Esophagus squamous epithelium (tissue), 5 donors: ENCODE measurements around the gene MTFP1. TPM values are rescaled to one million over a fixed set of nuclear protein-coding genes. Genes with fewer than 3 reads are reported as not detected.
"Not testable (repeated sequence)": the region's sequence is repeated elsewhere in the genome, so short reads cannot be mapped to it uniquely, and the experiment has no call there.

Experiments
- DNase-seq: peaks from one replicate; lab custom pipeline; 2025; lab: John Stamatoyannopoulos, UW
- H3K27ac ChIP-seq, 4 donors: fragments of 200-600 bp; sonication (generic); one replicate each; pipeline ENCODE4 v1.5.1; 2016 to 2019; ENCODE audit warnings: mild to moderate bottlenecking in 1 of 4
- H3K27me3 ChIP-seq, 4 donors: fragments of 200-600 bp; sonication (generic); 1 replicate in 3 of 4; 2 replicates in 1 of 4; pipeline versions ENCODE4 v1.5.1 to v1.6.0; 2017 to 2021; ENCODE audit warnings: antibody characterized with exemption in 1 of 4
- H3K36me3 ChIP-seq, 3 donors: fragments of 200-600 bp; sonication (generic); one replicate each; pipeline ENCODE4 v1.5.1; 2016 to 2019
- H3K4me1 ChIP-seq, 3 donors: fragments of 200-600 bp; sonication (generic); one replicate each; pipeline ENCODE4 v1.5.1; 2017 to 2019
- H3K4me3 ChIP-seq, 4 donors: fragments of 200-600 bp; sonication (generic); 1 replicate in 3 of 4; 2 replicates in 1 of 4; pipeline ENCODE4 v1.5.1; 2016 to 2019; ENCODE audit warnings: mild to moderate bottlenecking in 2 of 4, moderate library complexity in 1 of 4
- H3K9me3 ChIP-seq, 3 donors: fragments of 200-600 bp; sonication (generic); one replicate each; pipeline ENCODE4 v1.5.1; 2016 to 2019
- POLR2A ChIP-seq, 4 donors: fragments of 450-650 bp; IDR thresholded peaks; one replicate each; pipeline ENCODE4 v1.6.1; 2017; ENCODE audit warnings: antibody characterized with exemption in 4 of 4, mild to moderate bottlenecking in 4 of 4, moderate library complexity in 3 of 4
- WGBS, 2 donors: methylation state at CpG; one replicate each; pipeline ENCODE4 v1.1.5; 2018; 5-methylcytosine and 5-hydroxymethylcytosine counted together
- intact Hi-C: fragments of 100-400 bp; cut with DNase I; formaldehyde crosslinking; loops from one replicate; pipeline ENCODE4 v1.15.0; 2022
- total RNA-seq, 4 donors: library from RNA; depleted of rRNA; stranded (reverse); fragments of >200 nt; gene quantifications; one replicate each; pipeline ENCODE4 v1.1.0, GENCODE V29; 2016
- TF ChIP-seq, protein P1 (sequence below), 6 experiments: fragments of 450-650 bp in 4 of 6; fragments of 200-600 bp in 2 of 6; sonication (generic) in 2 of 6; IDR thresholded peaks; one replicate each; pipeline ENCODE4 v1.5.1; 2016 to 2019; ENCODE audit warnings: antibody characterized with exemption in 6 of 6, mild to moderate bottlenecking in 4 of 6, moderate library complexity in 4 of 6
- donor health status: DM: yes; HTN: yes; CAD: no.

Gene MTFP1
- total RNA-seq, 4 donors from 2014 or later: 15.9 to 21.2 (median 19.0) TPM

GRCh38 chr22:30397656-30398635 is 27.6 kb upstream of the MTFP1 start:
- Histone ChIP-seq H3K4me1 (peaks cover 20 to 61% (median 24%) of the 10 kb centered on the region in 3 donors), H3K27me3 (peaks cover 0 to 20% (median 0%) of the 10 kb centered on the region in 4 donors), H3K27ac (peak overlapping the region; percentile 71 to 85 (median 84)), H3K36me3 (peaks cover 0 to 22% (median 0%) of the 10 kb centered on the region in 3 donors), H3K4me3 (peak overlapping the region; percentile 61 to 89 (median 72)), H3K9me3 (no peaks in the 10 kb centered on the region)
- DNase-seq: no peak
- TF ChIP-seq, protein P1, sequence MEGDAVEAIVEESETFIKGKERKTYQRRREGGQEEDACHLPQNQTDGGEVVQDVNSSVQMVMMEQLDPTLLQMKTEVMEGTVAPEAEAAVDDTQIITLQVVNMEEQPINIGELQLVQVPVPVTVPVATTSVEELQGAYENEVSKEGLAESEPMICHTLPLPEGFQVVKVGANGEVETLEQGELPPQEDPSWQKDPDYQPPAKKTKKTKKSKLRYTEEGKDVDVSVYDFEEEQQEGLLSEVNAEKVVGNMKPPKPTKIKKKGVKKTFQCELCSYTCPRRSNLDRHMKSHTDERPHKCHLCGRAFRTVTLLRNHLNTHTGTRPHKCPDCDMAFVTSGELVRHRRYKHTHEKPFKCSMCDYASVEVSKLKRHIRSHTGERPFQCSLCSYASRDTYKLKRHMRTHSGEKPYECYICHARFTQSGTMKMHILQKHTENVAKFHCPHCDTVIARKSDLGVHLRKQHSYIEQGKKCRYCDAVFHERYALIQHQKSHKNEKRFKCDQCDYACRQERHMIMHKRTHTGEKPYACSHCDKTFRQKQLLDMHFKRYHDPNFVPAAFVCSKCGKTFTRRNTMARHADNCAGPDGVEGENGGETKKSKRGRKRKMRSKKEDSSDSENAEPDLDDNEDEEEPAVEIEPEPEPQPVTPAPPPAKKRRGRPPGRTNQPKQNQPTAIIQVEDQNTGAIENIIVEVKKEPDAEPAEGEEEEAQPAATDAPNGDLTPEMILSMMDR (IDR thresholded peaks at IDR 0.05): no peak
- no peak for TF ChIP-seq POLR2A (IDR thresholded peaks at IDR 0.05)
- intact Hi-C loops: no loop called here
- 75% methylated on average over 1 of the region's 11 CpGs for WGBS, 2 donors

- WGBS, 2 donors: 56 to 60% methylated on average over 17 to 23 of the region's 25 CpGs
- no peak for TF ChIP-seq POLR2A (IDR thresholded peaks at IDR 0.05)
- TF ChIP-seq, protein P1 (IDR thresholded peaks at IDR 0.05): no peak
- Histone ChIP-seq H3K36me3 (peaks cover 0 to 27% (median 0%) of the 10 kb centered on the region in 3 donors), H3K27ac (peak overlapping the region; percentile 54 to 85 (median 77)), H3K27me3 (peaks cover 0 to 20% (median 0%) of the 10 kb centered on the region in 4 donors), H3K9me3 (no peaks in the 10 kb centered on the region), H3K4me1 (peaks cover 20 to 55% (median 24%) of the 10 kb centered on the region in 3 donors), H3K4me3 (peak overlapping the region in 3 of 4 donors; percentile 61 to 72 (median 72))
- intact Hi-C loops: no loop called here
- no peak for DNase-seq
Observed at GRCh38 chr22:30398685-30399680, 26.6 kb upstream of the MTFP1 start.

DNA sequence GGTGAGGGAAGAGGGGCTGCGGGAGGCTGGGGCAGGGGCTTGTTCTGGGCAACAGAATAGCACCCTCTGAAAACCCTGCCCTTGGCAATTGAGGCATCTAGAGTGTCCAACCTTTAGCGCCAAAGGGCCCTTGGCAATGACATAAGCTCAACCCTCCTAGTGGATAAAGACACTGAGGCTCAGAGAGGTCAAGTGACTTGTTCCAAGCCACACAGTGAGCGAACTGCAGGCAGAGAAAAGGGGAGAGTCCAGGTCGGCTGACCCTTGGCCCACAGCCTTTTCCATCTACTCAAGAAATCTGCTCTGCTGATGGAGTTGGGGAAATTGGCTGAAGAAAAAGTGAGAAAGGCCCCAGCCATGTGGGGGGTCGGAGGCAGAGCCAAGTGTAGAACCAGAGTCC is 25.9 kb upstream of the MTFP1 start:
- H3K27me3 ChIP-seq: peaks cover 0 to 20% (median 0%) of the 10 kb centered on the region in 4 donors
- intact Hi-C loops: no loop called here
- H3K4me3 ChIP-seq: no peak overlapping the region
- DNase-seq: no peak
- WGBS, 2 donors: 72 to 90% methylated on average over 2 to 3 of the region's 5 CpGs
- H3K27ac ChIP-seq: peak overlapping the region in 3 of 4 donors; percentile 54 to 62 (median 54)
- H3K4me1 ChIP-seq: peaks cover 20 to 55% (median 24%) of the 10 kb centered on the region in 3 donors
- no peaks in the 10 kb centered on the region for H3K9me3 ChIP-seq
- H3K36me3 ChIP-seq: peaks cover 0 to 34% (median 0%) of the 10 kb centered on the region in 3 donors
- TF ChIP-seq, protein P1 (IDR thresholded peaks at IDR 0.05): no peak
- TF ChIP-seq POLR2A (IDR thresholded peaks at IDR 0.05): no peak

DNA sequence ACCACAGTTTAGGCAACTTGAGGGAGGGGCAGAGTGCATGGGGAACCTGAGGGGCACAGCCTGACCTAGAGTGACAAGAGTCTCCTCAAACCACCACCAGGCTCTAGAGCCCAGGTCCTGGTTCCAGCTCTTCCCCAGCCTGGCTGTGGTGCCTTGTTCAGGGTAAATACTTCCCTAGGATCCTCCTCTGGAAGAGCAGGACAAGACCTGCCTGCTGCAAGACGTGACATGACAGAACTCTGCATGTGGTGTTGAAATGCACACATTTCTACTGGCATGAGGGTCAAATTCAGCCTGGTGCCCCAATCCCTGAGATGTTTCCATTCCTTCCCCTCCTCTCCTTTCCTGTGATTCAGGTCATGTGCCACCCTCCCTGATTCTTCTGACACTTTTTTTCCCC is 25.4 kb upstream of the MTFP1 start:
- DNase-seq: no peak
- Histone ChIP-seq H3K4me1 (peaks cover 20 to 55% (median 24%) of the 10 kb centered on the region in 3 donors), H3K9me3 (no peaks in the 10 kb centered on the region), H3K27me3 (peaks cover 0 to 20% (median 0%) of the 10 kb centered on the region in 4 donors), H3K36me3 (peaks cover 0 to 38% (median 0%) of the 10 kb centered on the region in 3 donors), H3K27ac (peak overlapping the region in 3 of 4 donors; percentile 54 to 62 (median 54)), H3K4me3 (no peak overlapping the region)
- TF ChIP-seq, protein P1 (IDR thresholded peaks at IDR 0.05): no peak
- TF ChIP-seq POLR2A (IDR thresholded peaks at IDR 0.05): no peak
- intact Hi-C loops: no loop called here
- 17 to 57% methylated on average over 1 of the region's 1 CpG for WGBS, 2 donors

DNA sequence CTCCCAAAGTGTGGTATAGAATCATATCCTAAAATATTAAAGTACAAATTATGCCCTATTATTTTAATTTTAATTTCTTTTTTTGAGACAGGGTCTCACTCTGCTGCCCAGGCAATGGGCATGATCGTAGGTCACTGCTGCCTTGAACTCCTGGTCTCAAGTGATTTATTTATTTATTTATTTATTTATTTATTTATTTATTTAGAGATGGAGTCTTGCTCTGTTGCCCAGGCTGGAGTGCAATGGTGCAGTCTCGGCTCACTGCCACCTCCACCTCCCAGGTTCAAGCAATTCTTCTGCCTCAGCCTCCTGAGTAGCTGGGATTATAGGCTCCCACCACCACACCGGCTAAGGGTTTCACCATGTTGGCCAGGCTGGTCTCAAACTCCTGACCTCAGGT is 24.5 kb upstream of the MTFP1 start:
- Histone ChIP-seq H3K27me3 (peaks cover 0 to 15% (median 0%) of the 10 kb centered on the region in 4 donors), H3K4me1 (peaks cover 20 to 54% (median 24%) of the 10 kb centered on the region in 3 donors), H3K36me3 (peaks cover 0 to 45% (median 0%) of the 10 kb centered on the region in 3 donors)
- intact Hi-C loops, H3K27ac ChIP-seq, H3K4me3 ChIP-seq, DNase-seq, H3K9me3 ChIP-seq: not testable (repeated sequence)
- WGBS, 2 donors: 92 to 93% methylated on average over 3 of the region's 3 CpGs
